WTC11 (cell line): Measurements from ENCODE around the gene RAP1GAP.

Source experiments
- CTCF ChIP-seq: fragments of 200-600 bp; IDR thresholded peaks from 2 replicates; pipeline ENCODE4 v1.8.0; 2022; ENCODE audit warnings: antibody characterized with exemption
- USF1 ChIP-seq: sonication (generic); formaldehyde crosslinking; IDR thresholded peaks from 2 replicates; pipeline ENCODE4 v1.8.0; 2022; ENCODE audit warnings: mild to moderate bottlenecking, missing genetic modification reagents
- ZNF138 ChIP-seq: sonication (generic); formaldehyde crosslinking; conservative IDR thresholded peaks from 2 replicates; pipeline ENCODE4 v1.8.1; 2022; ENCODE audit warnings: mild to moderate bottlenecking, moderate library complexity, missing genetic modification reagents

- no peak for TF ChIP-seq CTCF
- TF ChIP-seq USF1 (CRISPR knock-in tag), result no peak
- no peak for TF ChIP-seq ZNF138 (CRISPR knock-in tag)
These were observed 2.4 kb downstream of the RAP1GAP start for GRCh38 chr1:21666576-21667320.
